ENCODE results near the gene TENM4.

- TF ChIP-seq CTCF (IDR thresholded peaks at IDR 0.05; ENCODE audit: low read depth, low read length, missing input control) (no peak), EGR1 (IDR thresholded peaks at IDR 0.05; ENCODE audit: low read depth in 2 of 2) (no peak), TAF1 (conservative IDR thresholded peaks at IDR 0.05) (no peak), GABPA (IDR thresholded peaks at IDR 0.05 in 1 of 2, conservative IDR thresholded peaks at IDR 0.05 in 1 of 2) (no peak), RXRA (IDR thresholded peaks at IDR 0.05) (no peak), HNF4G (IDR thresholded peaks at IDR 0.05) (no peak)
Measured at GRCh38 chr11:78656984-78657383, 783.8 kb downstream of the TENM4 start.
